ENCODE data around the gene LRRC34.

The LRRC34 gene

GRCh38 chr3:169764882-169765612 lies 47.7 kb downstream of the LRRC34 start, which contains the start of gene TERC:
TERC (minus strand) TSS chr3:169765060.
- DNase-seq (ENCODE audit: low read depth in 4 of 4, low spot score in 1 of 4) = peak; percentile 74 to 87 (median 80)

- DNase-seq (ENCODE audit: low read depth in 4 of 4, low spot score in 1 of 4) = peak in 2 of 4 experiments; percentile 34 to 50
Measured at GRCh38 chr3:169764312-169764881, 48.3 kb downstream of the LRRC34 start.

- no peak for DNase-seq (ENCODE audit: low read depth in 4 of 4, low spot score in 1 of 4)
Measured at GRCh38 chr3:169760479-169760878, 52.2 kb downstream of the LRRC34 start.

- no peak for DNase-seq (ENCODE audit: low read depth in 4 of 4, low spot score in 1 of 4)
Measured at GRCh38 chr3:169759256-169759655, 53.4 kb downstream of the LRRC34 start.

DNA sequence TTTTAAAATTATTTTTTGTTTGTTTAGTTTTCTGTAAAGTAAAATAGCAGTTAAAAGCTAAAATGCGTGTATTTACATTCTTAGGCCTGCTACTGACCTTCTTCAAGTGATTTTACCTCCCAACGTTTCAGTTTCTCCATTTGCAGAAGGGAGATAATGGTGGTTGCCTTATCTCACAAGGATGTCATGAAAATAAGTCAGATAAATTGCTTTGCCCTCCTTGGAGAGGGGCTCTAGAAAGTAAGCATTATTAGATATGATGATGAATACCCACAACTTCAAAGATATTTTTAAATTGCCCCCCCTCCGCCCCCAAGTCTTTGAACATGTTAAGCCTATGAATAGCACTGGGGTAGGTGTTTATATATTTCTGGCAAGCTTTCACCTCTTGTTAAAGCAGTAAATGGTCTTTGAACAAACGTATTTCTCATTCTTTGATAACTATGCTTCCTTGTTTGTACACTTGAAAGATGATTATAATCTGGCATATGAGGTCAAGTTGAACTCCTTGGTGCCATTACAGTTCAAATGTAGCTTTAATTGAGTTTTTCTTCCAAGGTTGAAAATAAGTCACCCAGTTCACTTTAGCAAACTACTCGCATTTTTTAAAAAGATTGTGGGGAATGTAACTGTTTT lies 54.2 kb downstream of the LRRC34 start:
- DNase-seq (ENCODE audit: low read depth in 4 of 4, low spot score in 1 of 4) = no peak

- no peak for DNase-seq (ENCODE audit: low read depth in 4 of 4, low spot score in 1 of 4)
Measured at GRCh38 chr3:169755488-169755887, 57.2 kb downstream of the LRRC34 start.

GRCh38 chr3:169754711-169755110 lies 58.0 kb downstream of the LRRC34 start:
- no peak for DNase-seq (ENCODE audit: low read depth in 4 of 4, low spot score in 1 of 4)

GRCh38 chr3:169751875-169752274 lies 60.8 kb downstream of the LRRC34 start:
- DNase-seq (ENCODE audit: low read depth in 4 of 4, low spot score in 1 of 4) = no peak

GRCh38 chr3:169750665-169751064 lies 62.0 kb downstream of the LRRC34 start:
- no peak for DNase-seq (ENCODE audit: low read depth in 4 of 4, low spot score in 1 of 4)

- DNase-seq (ENCODE audit: low read depth in 4 of 4, low spot score in 1 of 4) = no peak
Measured at GRCh38 chr3:169748670-169749069, 64.0 kb downstream of the LRRC34 start.

GRCh38 chr3:169746924-169747323 lies 65.8 kb downstream of the LRRC34 start:
- DNase-seq (ENCODE audit: low read depth in 4 of 4, low spot score in 1 of 4) = no peak

DNA sequence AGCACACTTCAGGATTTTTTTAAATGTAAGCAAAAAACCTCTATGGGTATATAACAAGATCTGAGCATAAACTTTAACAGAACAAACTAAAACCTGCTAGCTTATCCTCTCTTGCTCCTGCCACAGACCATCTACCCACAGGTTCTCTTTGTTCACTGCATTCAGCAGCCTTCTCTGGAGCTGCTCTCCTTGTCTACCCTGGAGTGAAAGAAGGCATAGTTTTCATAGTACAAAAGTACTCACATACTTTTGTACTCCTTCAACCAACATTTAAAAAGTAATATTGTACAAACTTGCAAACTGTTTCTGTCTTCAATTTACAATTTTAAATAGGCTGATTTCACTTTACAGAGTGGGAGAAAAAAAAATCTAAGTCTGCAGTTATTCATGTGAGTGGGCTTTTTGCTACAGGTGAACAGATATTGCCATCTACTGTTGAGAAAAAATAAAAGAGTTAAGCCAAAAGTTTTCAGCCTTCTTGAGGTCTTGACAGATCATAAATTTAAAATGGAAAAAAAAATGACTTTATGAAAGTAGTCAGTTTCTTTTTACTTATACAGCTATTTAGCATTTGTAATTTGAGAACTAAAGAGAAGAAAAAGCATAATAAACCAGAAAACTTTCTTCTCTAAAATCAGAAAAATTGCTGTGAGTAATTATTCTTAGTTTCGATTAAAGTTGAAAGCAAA lies 68.2 kb downstream of the LRRC34 start:
- DNase-seq (ENCODE audit: low read depth in 4 of 4, low spot score in 1 of 4) = no peak
